Prostate gland (tissue), 2 donors: Measurements from ENCODE around the gene SEC14L3.

Experiments
- POLR2A ChIP-seq: fragments of 450-650 bp; IDR thresholded peaks from one replicate; pipeline ENCODE4 v1.6.1; 2016; ENCODE audit warnings: antibody characterized with exemption, mild to moderate bottlenecking
- POLR2AphosphoS5 ChIP-seq: sonication (generic); formaldehyde crosslinking; IDR thresholded peaks from one replicate; pipeline ENCODE4 v1.6.1; 2017; ENCODE audit warnings: antibody characterized with exemption
- TF ChIP-seq, protein P1 (sequence below), 4 experiments: fragments of 200-600 bp in 2 of 4; fragments of 450-650 bp in 2 of 4; sonication (generic) in 2 of 4; IDR thresholded peaks; 1 replicate in 3 of 4; 2 replicates in 1 of 4; pipeline ENCODE4 v1.5.1; 2016 to 2019; ENCODE audit warnings: antibody characterized with exemption in 4 of 4, mild to moderate bottlenecking in 2 of 4, moderate library complexity in 2 of 4

DNA sequence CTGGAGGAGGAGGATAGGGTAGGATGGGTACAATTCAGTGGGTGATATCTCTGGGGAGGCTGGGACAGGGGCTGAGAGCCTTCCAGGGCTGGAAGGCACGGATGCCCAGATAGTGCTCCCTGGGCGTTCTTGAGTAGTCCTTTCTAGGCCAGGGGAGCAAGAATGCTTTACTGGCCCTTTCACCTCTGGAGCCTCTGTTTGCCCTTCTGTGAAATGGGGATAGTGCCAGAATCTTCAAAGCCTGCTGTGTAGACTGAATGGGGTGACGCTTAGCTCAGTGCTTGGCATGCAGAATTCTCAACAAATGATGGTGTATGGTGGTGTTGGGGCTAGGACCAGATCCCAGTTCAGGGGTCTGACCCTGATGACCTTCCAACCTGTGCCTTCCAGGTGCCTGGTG is 38.6 kb downstream of the SEC14L3 start:
- TF ChIP-seq POLR2A (no peak), POLR2AphosphoS5 (no peak)
- TF ChIP-seq, protein P1, sequence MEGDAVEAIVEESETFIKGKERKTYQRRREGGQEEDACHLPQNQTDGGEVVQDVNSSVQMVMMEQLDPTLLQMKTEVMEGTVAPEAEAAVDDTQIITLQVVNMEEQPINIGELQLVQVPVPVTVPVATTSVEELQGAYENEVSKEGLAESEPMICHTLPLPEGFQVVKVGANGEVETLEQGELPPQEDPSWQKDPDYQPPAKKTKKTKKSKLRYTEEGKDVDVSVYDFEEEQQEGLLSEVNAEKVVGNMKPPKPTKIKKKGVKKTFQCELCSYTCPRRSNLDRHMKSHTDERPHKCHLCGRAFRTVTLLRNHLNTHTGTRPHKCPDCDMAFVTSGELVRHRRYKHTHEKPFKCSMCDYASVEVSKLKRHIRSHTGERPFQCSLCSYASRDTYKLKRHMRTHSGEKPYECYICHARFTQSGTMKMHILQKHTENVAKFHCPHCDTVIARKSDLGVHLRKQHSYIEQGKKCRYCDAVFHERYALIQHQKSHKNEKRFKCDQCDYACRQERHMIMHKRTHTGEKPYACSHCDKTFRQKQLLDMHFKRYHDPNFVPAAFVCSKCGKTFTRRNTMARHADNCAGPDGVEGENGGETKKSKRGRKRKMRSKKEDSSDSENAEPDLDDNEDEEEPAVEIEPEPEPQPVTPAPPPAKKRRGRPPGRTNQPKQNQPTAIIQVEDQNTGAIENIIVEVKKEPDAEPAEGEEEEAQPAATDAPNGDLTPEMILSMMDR (IDR thresholded peaks at IDR 0.05), result no peak
